Right ventricle myocardium superior (tissue), 1 donor: ENCODE data around the gene TCTN2. TPM values are rescaled to one million over a fixed set of nuclear protein-coding genes. Genes with fewer than 3 reads are reported as not detected.

Experiments used
- ATAC-seq: fragments of 200-7000 bp; cut with Tn5 transposase; one replicate; pipeline ENCODE4 v1.9.1; 2020; ENCODE audit warnings: mild to moderate bottlenecking; ENCODE audit not compliant: poor library complexity
- DNase-seq: peaks from one replicate; pipeline ENCODE4 v3.0.0-alpha.2; 2020
- intact Hi-C: fragments of 100-400 bp; cut with DNase I; formaldehyde crosslinking; loops from one replicate; pipeline ENCODE4 v1.11.2; 2022
- long read RNA-seq: library from polyadenylated mRNA; unstranded; transcript quantifications from one replicate; pipeline ENCODE4 v2.0.0, GENCODE V29; 2021
- total RNA-seq: library from RNA; stranded (reverse); fragmentation: NEBNext Ultra II Directional; extraction: Animal tissue kit (Norgen Biotek cat#: 25700); gene quantifications from one replicate; pipeline ENCODE4 v1.2.1, GENCODE V29; 2021
- donor health status: DM: no; HTN: yes; CAD: no; lungs with severe emphysema.

TCTN2 gene
- 3.3 TPM for total RNA-seq
- long read RNA-seq, partial matches to known transcripts: 1 of 4 reads
- long read RNA-seq, other reads (novel, unspliced or antisense): 1 of 4 reads

- intact Hi-C loops: no loop called here
- ATAC-seq: peak; percentile 100
Observed at GRCh38 chr12:123670882-123671728, at the start of gene TCTN2. Gene TCTN2, plus strand, starts transcription at chr12:123671113. Its CDS starts 128 bp downstream, at chr12:123671241.

GRCh38 chr12:123621619-123622530, 49.0 kb upstream of the TCTN2 start:
- no peak for ATAC-seq
- intact Hi-C loops: no loop called here
- no peak for DNase-seq

More at GRCh38 chr12:123670882-123671728, at the start of gene TCTN2:
- DNase-seq: peak; percentile 98

- DNase-seq (peak; percentile 98), ATAC-seq (peak; percentile 100)
- intact Hi-C loops: no loop called here
Observed at GRCh38 chr12:123633379-123634141, 37.4 kb upstream of the TCTN2 start, which contains the start of the genes EIF2B1 and GTF2H3. Gene EIF2B1, minus strand, starts transcription at chr12:123633686. Its CDS starts 129 bp downstream, at chr12:123633557. Gene GTF2H3, plus strand, starts transcription at chr12:123633829. Its CDS starts 31 bp downstream, at chr12:123633860.

- ATAC-seq (no peak), DNase-seq (no peak)
- intact Hi-C loops: no loop called here
Observed at GRCh38 chr12:123634142-123634561, 36.8 kb upstream of the TCTN2 start.

GRCh38 chr12:123643911-123644310, 27.0 kb upstream of the TCTN2 start:
- no peak for ATAC-seq
- intact Hi-C loops: no loop called here

GRCh38 chr12:123645380-123645779, 25.5 kb upstream of the TCTN2 start:
- intact Hi-C loops: no loop called here
- ATAC-seq: no peak

More at GRCh38 chr12:123643911-123644310, 27.0 kb upstream of the TCTN2 start:
- no peak for DNase-seq

GRCh38 chr12:123645878-123646277, 25.0 kb upstream of the TCTN2 start:
- ATAC-seq (no peak), DNase-seq (no peak)
- intact Hi-C loops: no loop called here

More at GRCh38 chr12:123645380-123645779, 25.5 kb upstream of the TCTN2 start:
- no peak for DNase-seq

GRCh38 chr12:123648401-123648800, 22.5 kb upstream of the TCTN2 start:
- DNase-seq (no peak), ATAC-seq (no peak)
- intact Hi-C loops: no loop called here

GRCh38 chr12:123654129-123654701, 16.7 kb upstream of the TCTN2 start:
- no peak for ATAC-seq
- DNase-seq: no peak

GRCh38 chr12:123655420-123655819, 15.5 kb upstream of the TCTN2 start:
- intact Hi-C loops: no loop called here
- peak; percentile 94 for ATAC-seq
- peak; percentile 57 for DNase-seq

More at GRCh38 chr12:123654129-123654701, 16.7 kb upstream of the TCTN2 start:
- intact Hi-C loops: no loop called here

- DNase-seq: no peak
- ATAC-seq: peak; percentile 38
- intact Hi-C loops: no loop called here
Observed at GRCh38 chr12:123656392-123656791, 14.5 kb upstream of the TCTN2 start.

GRCh38 chr12:123657211-123657610, 13.7 kb upstream of the TCTN2 start:
- intact Hi-C loops: no loop called here
- ATAC-seq (no peak), DNase-seq (no peak)

GRCh38 chr12:123659996-123660727, 10.8 kb upstream of the TCTN2 start:
- DNase-seq: no peak
- intact Hi-C loops: no loop called here
- no peak for ATAC-seq

- ATAC-seq (no peak), DNase-seq (no peak)
- intact Hi-C loops: no loop called here
Observed at GRCh38 chr12:123667771-123668170, 3.1 kb upstream of the TCTN2 start.

GRCh38 chr12:123671876-123672275, 963 bp downstream of the TCTN2 start:
- ATAC-seq (no peak), DNase-seq (no peak)
- intact Hi-C loops: no loop called here

GRCh38 chr12:123675436-123675835, 4.5 kb downstream of the TCTN2 start:
- DNase-seq (no peak), ATAC-seq (no peak)
- intact Hi-C loops: no loop called here

- ATAC-seq (no peak), DNase-seq (no peak)
- intact Hi-C loops: no loop called here
Observed at GRCh38 chr12:123676616-123677320, 5.9 kb downstream of the TCTN2 start.
